ENCODE measurements around the gene CPSF4L.
"Not testable (repeated sequence)": the region's sequence is repeated elsewhere in the genome, so short reads cannot be mapped to it uniquely, and the experiment has no call there.

CPSF4L gene

GRCh38 chr17:73268582-73269328, 7.1 kb upstream of the CPSF4L start:
- DNase-seq (ENCODE audit: low read depth): no peak

DNA sequence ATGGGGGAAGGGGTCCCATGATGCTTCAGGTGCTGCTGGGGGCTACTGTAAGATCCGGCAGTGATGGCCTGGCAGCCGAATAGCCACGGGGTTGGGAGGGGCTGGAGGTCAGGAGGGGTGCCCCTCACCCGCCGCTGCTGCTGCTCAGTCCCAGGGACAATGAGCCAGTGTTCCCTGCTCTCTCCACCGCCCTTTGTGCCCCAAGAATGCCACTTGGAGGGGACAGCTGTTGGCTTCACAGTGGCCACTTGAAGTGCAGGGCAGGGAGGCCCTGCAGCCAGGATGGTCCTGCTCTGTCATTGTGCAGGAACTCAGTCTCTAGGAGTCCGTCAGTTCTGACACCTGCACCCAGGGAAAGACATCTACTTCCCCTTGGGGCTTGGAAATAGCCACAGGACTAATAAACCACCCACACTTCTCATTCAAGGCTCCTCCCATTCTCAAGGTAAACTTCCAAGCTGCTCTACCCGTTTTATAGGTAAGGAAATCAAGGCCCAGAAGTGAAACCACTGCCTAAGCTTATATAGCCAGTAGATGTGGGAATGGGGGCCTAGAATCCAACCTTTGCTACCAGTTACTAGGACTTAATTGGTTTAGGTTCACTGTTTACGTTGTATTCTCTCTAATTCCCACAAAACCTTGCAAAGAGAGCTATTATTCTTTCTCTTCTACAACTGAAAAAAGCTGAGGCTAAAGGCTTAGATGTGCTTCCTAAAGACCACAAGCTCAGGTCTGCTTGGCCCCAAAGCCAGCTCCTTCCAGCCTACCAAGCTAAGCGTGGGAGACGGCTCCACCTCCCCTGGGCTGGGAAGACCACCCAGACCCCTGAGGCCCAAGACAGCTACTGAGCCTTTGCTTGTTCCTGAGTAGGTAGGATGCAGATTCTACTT, 6.2 kb upstream of the CPSF4L start:
- no peak for DNase-seq (ENCODE audit: low read depth)

GRCh38 chr17:73266796-73267195, 5.1 kb upstream of the CPSF4L start:
- no peak for DNase-seq (ENCODE audit: low read depth)

DNA sequence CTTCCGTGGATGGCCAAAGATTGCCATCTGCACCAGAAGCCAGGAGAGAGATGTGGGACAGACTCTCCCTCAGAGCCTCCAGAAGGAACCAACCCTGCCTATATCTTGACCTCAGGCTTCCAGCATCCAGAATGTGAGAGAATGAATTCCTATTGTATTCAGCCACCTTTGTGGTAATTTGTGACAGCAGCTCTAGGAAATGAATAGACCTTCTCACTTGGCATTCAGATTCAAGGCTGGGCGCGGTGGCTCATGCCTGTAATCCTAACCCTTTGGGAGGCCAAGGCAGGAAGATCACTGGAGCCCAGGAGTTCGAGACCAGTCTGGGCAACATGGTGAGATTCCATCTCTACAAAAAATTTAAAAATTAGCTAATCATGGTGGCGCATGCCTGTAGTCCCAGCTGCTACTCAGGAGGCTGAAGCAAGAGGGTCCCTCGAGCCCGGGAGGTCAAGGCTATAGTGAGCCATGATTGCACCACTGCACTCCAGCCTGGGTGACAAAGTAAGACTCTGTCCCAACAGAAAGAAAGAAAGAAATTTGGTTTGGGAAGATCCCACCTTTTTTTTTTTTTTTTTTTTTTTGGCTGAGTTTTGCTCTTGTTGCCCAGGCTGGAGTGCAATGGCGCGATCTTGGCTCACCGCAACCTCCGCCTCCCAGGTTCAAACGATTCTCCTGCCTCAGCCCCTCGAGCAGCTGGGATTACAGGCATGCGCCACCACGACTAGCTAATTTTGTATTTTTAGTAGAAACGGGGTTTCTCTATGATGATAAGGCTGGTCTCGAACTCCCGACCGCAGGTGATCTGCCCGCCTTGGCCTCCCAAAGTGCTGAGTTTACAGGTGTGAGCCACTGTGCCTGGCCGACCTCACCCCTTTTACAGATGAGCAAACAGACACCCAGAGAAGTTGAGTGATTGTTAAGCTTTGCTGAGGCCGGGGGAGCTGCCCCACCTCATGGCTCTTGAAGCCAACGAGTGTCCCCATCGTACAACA, 4.3 kb upstream of the CPSF4L start:
- DNase-seq (ENCODE audit: low read depth): no peak

DNA sequence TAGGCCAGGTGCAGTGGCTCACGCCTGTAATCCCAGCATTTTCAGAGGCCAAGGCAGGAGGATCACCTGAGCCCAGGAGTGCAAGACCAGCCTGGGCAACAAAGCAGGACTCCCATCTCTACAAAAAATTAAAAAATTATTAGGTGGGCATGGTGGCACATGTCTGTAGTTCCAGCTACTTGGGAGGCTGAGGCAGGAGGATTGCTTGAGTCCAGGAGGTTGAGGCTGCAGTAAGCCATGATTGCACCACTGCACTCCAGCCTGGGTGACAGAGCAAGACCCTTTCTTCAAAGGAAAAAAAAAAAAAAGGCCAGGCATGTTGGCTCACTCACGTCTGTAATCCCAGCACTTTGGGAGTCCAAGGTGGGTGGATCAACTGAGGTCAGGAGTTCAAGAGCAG, 2.8 kb upstream of the CPSF4L start:
- not testable (repeated sequence) for DNase-seq (ENCODE audit: low read depth)

- DNase-seq (ENCODE audit: low read depth): no peak
These were observed 1.3 kb upstream of the CPSF4L start for GRCh38 chr17:73262676-73263642.

DNA sequence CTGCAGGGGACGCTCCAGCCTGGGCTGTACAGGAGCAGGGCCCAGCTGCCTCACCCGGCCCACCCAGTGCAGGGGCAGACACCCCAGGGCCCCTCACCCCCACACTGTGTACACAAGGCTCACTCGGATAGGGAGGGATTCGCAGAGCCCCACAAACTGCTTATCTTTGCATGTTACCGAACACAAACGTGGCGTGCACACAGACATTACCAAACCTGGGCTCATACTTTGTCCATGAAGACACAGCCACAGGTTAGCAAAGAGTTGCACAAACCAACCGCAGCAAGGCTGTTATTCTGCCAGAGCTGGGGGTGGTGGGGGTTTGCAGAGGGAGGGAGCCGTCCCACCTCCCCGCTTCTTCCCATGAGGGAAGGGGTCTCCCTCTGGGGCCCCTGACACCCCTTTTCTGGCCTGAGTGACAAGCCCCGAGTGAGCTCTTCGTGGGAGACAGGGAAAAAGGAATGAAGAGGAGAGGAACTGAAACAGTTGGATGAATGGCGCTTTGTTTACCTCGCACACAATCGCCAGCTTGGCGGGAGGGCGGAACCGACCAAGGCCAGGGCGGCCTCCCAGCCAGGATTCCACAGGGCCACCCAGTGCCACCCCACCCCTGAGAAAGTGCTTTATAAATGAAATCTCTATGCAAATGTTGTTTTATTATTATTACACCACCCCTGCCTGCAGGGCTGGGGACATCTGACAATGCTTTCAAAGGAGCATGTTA, 434 bp upstream of the CPSF4L start:
- DNase-seq (ENCODE audit: low read depth): no peak

DNA sequence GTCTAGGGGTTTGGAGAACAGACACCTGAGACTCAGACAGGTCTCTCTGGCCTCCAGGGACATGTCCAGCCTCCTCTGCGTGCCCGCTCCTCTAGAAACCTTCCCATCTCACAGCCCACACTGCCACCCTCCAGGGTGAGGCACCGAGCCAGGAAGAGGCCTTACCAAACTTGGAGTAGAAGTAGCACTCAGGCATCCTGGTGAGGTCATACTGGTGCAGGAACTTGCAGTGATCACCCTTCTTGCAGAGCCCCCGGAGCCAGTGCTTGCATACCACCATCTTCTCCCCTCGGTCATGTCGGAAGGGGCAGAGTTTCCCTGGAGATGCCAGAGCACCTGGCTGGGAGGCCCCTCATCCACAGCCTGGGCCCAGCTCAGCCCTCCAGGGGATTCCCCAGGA, 4.2 kb downstream of the CPSF4L start:
- no peak for DNase-seq (ENCODE audit: low read depth)

DNA sequence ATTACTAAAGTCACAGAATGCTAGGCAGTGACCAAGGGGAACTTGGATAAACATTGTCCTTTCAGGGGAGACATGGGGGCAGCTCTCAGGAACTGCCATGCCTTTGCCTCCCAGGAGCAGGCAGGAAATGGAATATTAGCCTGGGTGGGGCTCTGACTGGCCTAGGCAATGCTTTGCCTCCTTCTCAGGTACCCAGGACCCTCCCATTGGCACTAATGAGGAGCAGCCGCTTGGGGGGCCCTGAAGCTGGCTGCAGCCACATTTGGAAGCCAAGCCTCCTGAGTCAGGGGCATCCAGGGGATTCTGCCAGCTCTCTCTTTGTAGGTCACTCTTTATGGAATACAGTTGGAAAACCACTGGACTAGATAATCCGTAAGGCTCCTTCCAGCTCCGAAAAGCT, 5.5 kb downstream of the CPSF4L start:
- no peak for DNase-seq (ENCODE audit: low read depth)

GRCh38 chr17:73255671-73256181, 6.0 kb downstream of the CPSF4L start:
- peak; percentile 50 for DNase-seq (ENCODE audit: low read depth)

GRCh38 chr17:73251871-73252270, 9.8 kb downstream of the CPSF4L start:
- no peak for DNase-seq (ENCODE audit: low read depth)

DNA sequence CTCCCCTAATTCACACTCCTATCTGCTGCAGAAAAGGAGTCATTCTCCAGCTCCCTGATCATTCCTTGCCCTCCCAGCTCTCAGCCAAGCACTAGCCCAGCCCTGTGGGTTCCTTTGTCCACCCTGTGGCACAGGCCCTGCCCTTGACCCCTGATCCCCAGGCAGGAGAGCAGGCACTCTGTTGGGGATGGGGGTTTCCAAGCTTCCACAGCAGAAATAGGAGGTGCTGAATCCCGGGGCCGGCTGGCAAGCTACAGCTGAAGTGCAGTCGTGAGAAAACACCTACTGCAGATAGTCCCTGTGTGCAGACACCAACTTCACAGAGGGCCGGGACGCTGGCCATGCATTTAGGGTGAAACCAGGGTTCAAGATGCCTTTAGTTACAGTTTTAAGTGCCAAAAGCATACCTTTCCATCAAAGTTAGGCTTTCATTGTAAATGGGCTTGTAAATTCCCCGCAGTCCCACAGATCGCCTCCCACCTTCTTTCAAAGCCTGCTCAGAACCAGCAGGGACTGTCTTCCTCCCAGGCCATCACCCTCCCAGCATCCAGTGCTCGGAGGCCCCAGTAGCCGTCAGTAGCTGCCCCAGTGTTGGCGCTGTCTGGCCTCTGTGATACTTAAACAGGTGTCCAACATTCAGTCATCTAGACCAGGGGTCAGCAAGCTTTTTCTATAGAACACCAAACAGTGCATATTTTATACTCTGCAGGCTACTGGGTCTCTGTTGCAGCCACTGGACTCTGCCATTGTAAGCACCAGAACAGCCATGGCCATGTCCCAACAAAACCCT, 10.6 kb downstream of the CPSF4L start:
- no peak for DNase-seq (ENCODE audit: low read depth)

GRCh38 chr17:73249700-73250099, 12.0 kb downstream of the CPSF4L start:
- no peak for DNase-seq (ENCODE audit: low read depth)

DNA sequence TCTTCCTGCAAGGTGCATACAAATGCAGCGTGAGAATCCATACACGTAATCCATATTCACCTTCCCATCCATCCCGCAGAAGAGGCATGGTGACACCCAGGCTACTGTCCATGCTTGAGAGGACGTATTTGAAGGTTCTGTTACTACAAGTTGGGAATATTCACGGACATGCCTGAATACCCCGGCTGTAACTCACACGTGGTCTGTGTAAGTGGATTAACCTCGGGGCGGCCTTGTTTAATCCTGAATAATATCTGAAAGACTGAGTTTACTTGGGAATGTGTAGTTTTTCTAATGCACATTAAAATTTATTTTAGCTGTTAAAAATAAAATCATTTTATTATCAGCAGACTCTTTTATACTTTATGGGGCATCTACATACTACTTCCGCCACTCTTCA, 13.1 kb downstream of the CPSF4L start:
- no peak for DNase-seq (ENCODE audit: low read depth)

DNA sequence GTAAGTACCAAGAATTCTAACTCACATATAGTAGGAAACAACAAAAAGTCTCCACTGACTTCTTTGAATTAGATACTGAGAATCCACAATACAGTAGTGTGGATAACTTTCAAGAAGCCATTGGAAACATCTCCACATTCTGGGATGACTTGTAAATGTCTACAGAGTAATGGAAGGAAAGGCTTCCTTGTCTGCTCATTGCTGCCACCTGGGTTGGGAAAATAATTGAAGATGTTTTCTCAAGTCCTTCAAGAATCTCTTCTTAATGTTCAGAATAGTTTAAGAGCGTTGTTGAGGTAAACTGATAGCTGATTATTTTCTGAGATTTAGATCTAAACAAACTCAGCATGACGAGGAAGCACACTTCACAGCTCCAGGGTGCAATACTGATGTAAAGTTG, 14.0 kb downstream of the CPSF4L start:
- DNase-seq (ENCODE audit: low read depth): no peak

DNA sequence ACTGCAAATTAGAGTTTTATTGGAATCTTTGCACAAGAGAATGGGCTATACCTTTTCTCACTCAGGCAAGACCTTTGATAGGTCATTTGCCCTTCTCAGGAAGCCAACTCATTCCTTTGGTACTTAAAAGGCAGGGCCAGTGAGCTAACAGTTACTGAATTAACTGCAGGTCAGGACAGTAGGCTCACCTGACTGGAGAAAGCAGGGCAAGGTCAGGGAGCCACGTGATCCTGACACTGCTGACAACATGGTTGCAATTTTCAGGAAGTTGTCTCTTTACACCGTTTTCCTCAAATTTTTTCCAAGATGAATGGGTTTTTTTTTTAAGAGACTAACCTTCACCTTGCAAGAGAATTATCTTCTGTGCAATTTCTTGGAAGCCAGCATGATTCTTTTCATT, 21.1 kb downstream of the CPSF4L start:
- no peak for DNase-seq (ENCODE audit: low read depth)

DNA sequence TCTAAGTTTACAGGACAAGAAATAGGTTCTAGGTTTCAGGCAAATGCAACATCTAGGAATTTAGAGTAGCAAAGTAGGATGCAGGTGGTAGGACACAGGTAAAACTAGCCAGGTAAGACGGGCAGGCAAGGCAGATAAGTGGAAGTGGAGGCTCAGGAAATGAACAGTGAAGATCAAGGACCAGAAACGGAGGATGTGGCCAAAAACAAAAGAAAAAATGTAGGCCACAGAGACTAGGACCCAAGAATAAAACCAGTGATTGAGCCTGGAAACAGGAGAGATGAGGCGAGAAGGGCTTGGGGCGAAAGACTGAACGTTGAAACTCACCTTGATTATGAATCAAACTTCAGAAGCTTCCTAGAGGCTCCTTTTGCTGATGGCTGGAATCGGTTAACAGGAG, 24.0 kb downstream of the CPSF4L start:
- no peak for DNase-seq (ENCODE audit: low read depth)

DNA sequence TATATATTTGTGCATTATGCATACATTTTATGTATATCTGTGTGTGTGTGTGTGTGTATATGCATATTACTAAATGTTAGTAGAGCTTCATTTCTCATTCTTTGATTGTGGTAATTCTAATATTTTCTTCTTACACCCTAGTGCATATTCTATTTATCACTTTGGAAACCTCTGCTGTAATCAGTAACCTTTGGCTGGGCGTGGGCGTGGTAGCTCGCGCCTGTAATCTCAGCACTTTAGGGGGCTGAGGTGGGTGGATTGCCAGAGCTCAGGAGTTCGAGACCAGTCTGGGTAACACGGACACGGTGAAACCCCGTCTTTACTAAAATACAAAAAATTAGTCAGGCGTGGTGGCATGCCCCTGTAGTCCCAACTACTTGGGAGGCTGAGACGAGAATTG, 26.9 kb downstream of the CPSF4L start:
- DNase-seq (ENCODE audit: low read depth): no peak

Data from activated T-cell treated with anti-CD3 and anti-CD28 coated beads for 1 hour (primary cell).